ENCODE results near the gene DNAJC19.

The DNAJC19 gene

DNA sequence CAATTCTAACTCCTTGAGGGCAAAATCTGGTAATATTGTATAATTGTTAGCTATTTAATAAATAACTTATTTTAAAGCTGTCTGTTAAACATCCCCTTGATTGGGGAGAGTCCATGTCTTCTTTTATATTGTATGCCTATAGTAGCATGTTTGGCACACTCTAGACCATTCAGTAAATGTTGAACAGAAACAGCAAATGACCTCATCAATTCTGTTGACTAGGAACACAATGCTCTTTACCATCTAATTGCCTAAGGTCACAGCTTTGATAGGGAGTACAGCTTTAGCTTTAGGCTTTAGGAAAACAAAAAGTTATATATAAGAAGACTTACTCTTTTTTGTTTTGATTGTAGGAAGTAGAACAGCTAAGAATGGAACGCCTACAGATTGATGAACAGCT, 27.0 kb downstream of the DNAJC19 start:
- TF ChIP-seq, protein P1, sequence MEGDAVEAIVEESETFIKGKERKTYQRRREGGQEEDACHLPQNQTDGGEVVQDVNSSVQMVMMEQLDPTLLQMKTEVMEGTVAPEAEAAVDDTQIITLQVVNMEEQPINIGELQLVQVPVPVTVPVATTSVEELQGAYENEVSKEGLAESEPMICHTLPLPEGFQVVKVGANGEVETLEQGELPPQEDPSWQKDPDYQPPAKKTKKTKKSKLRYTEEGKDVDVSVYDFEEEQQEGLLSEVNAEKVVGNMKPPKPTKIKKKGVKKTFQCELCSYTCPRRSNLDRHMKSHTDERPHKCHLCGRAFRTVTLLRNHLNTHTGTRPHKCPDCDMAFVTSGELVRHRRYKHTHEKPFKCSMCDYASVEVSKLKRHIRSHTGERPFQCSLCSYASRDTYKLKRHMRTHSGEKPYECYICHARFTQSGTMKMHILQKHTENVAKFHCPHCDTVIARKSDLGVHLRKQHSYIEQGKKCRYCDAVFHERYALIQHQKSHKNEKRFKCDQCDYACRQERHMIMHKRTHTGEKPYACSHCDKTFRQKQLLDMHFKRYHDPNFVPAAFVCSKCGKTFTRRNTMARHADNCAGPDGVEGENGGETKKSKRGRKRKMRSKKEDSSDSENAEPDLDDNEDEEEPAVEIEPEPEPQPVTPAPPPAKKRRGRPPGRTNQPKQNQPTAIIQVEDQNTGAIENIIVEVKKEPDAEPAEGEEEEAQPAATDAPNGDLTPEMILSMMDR (IDR thresholded peaks at IDR 0.05; ENCODE audit: insufficient read depth, low read length, poor library complexity, severe bottlenecking) = no peak
- TF ChIP-seq EZH2phosphoT487 (conservative IDR thresholded peaks at IDR 0.05; ENCODE audit: low read length) = no peak
- no peak overlapping the region for H2AFZ ChIP-seq (ENCODE audit: low read depth, low read length, severe bottlenecking)
- no peaks in the 10 kb centered on the region for H3K27me3 ChIP-seq (ENCODE audit: low read length)
- H3K9me3 ChIP-seq (ENCODE audit: insufficient read depth, low read length) = no peaks in the 10 kb centered on the region
- peaks cover 6% of the 10 kb centered on the region; the same call in 1 of the 2 replicates for H4K20me1 ChIP-seq (ENCODE audit: low read depth, low read length)
- peaks cover 3% of the 10 kb centered on the region; the same call in 1 of the 2 replicates for H3K79me2 ChIP-seq (ENCODE audit: insufficient read depth, low read length)
- H3K9ac ChIP-seq (ENCODE audit: low read length) = no peak overlapping the region
- H3K27ac ChIP-seq (ENCODE audit: low read depth, low read length) = no peak overlapping the region
- peaks cover 71% of the 10 kb centered on the region for H3K36me3 ChIP-seq (ENCODE audit: low read length)
- 0 out of 2 replicates have a peak, but pooled peaks cover 16% of the 10 kb centered on the region for H3F3A ChIP-seq (ENCODE audit: insufficient read depth)
- no peaks in the 10 kb centered on the region for H3K9me2 ChIP-seq (replicated peaks; ENCODE audit: insufficient read depth, low read length)
- H3K4me2 ChIP-seq (ENCODE audit: low read depth, low read length, poor library complexity, severe bottlenecking) = no peak overlapping the region
- H3K4me3 ChIP-seq (ENCODE audit: insufficient read depth, low read length, poor library complexity, severe bottlenecking) = no peak overlapping the region

DNA sequence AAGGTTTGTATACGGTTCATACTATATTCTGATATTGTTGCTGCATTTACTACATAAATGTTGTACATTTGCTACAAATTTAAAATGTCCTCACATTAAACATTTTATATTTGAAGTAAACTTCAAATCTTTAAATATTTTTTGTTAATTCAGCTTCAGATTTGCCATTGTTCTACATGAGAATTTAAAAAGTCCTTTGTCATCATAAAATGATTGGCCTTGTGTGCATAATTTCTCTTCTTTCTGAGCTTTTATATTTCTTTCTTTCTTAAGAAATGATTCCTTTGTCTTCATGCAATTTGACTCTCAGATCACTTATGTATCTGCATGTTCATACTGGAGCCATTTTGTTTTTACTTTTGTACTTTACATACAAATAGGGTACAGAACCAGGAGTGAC, 28.0 kb downstream of the DNAJC19 start:
- Histone ChIP-seq H3K9ac (ENCODE audit: low read length) (no peak overlapping the region), H3K4me3 (ENCODE audit: insufficient read depth, low read length, poor library complexity, severe bottlenecking) (no peak overlapping the region), H3K4me2 (ENCODE audit: low read depth, low read length, poor library complexity, severe bottlenecking) (no peak overlapping the region), H3K36me3 (ENCODE audit: low read length) (peaks cover 73% of the 10 kb centered on the region), H4K20me1 (ENCODE audit: low read depth, low read length) (peaks cover 6% of the 10 kb centered on the region; the same call in 1 of the 2 replicates), H3K9me2 (replicated peaks; ENCODE audit: insufficient read depth, low read length) (no peaks in the 10 kb centered on the region), H2AFZ (ENCODE audit: low read depth, low read length, severe bottlenecking) (no peak overlapping the region), H3K27me3 (ENCODE audit: low read length) (no peaks in the 10 kb centered on the region), H3K79me2 (ENCODE audit: insufficient read depth, low read length) (peaks cover 6% of the 10 kb centered on the region; the same call in 1 of the 2 replicates), H3K9me3 (ENCODE audit: insufficient read depth, low read length) (no peaks in the 10 kb centered on the region), H3K27ac (ENCODE audit: low read depth, low read length) (no peak overlapping the region), H3F3A (ENCODE audit: insufficient read depth) (0 out of 2 replicates have a peak, but pooled peaks cover 19% of the 10 kb centered on the region)
- TF ChIP-seq, protein P1 (IDR thresholded peaks at IDR 0.05; ENCODE audit: insufficient read depth, low read length, poor library complexity, severe bottlenecking) = no peak
- no peak for TF ChIP-seq EZH2phosphoT487 (conservative IDR thresholded peaks at IDR 0.05; ENCODE audit: low read length)

DNA sequence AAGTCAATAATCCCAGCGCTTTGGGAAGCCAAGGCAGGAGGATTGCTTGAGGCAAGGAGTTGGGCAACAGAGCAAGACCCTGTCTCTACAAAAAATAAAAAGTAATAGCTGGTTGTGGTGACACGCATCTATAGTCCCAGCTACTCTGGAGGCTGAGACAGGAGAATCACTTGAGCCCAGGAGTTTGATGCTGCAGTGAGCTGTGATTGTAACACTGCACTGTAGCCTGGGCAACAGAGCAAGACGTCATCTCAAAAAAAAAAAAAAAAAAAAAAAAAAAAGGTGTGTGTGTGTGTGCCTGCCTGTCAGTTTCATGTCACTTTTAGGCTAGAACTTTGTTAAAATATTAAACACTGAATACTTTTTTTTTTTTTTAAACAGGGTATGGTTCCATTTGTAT, 28.4 kb downstream of the DNAJC19 start:
- Histone ChIP-seq H3K27me3 (ENCODE audit: low read length) (no peaks in the 10 kb centered on the region), H3K27ac (ENCODE audit: low read depth, low read length) (no peak overlapping the region), H2AFZ (ENCODE audit: low read depth, low read length, severe bottlenecking) (no peak overlapping the region), H3K9ac (ENCODE audit: low read length) (no peak overlapping the region), H3F3A (ENCODE audit: insufficient read depth) (0 out of 2 replicates have a peak, but pooled peaks cover 19% of the 10 kb centered on the region), H3K36me3 (ENCODE audit: low read length) (peaks cover 74% of the 10 kb centered on the region), H3K4me3 (ENCODE audit: insufficient read depth, low read length, poor library complexity, severe bottlenecking) (no peak overlapping the region), H3K4me2 (ENCODE audit: low read depth, low read length, poor library complexity, severe bottlenecking) (no peak overlapping the region), H3K79me2 (ENCODE audit: insufficient read depth, low read length) (peaks cover 11% of the 10 kb centered on the region; the same call in 1 of the 2 replicates), H4K20me1 (ENCODE audit: low read depth, low read length) (peaks cover 6% of the 10 kb centered on the region; the same call in 1 of the 2 replicates), H3K9me3 (ENCODE audit: insufficient read depth, low read length) (no peaks in the 10 kb centered on the region), H3K9me2 (replicated peaks; ENCODE audit: insufficient read depth, low read length) (no peaks in the 10 kb centered on the region)
- TF ChIP-seq, protein P1 (IDR thresholded peaks at IDR 0.05; ENCODE audit: insufficient read depth, low read length, poor library complexity, severe bottlenecking) = no peak
- no peak for TF ChIP-seq EZH2phosphoT487 (conservative IDR thresholded peaks at IDR 0.05; ENCODE audit: low read length)

Data from SU-DHL-6 (cell line).